A673 (cell line): ENCODE data around the gene HMOX1.

Experiments
- CTCF ChIP-seq: fragments of 300-800, 200-600 bp; sonication (generic); conservative IDR thresholded peaks from 2 replicates; pipeline ENCODE4 v1.5.1; 2017; ENCODE audit warnings: low read depth, mild to moderate bottlenecking, antibody characterized with exemption, low read length, moderate library complexity, mixed read lengths
- EZH2 ChIP-seq: fragments of 200-600 bp; sonication (generic); IDR thresholded peaks from 2 replicates; pipeline ENCODE4 v1.6.1; 2017; ENCODE audit warnings: borderline replicate concordance, low read depth, mild to moderate bottlenecking, mixed read lengths, antibody characterized with exemption, low read length; ENCODE audit not compliant: poor library complexity, severe bottlenecking

- TF ChIP-seq CTCF (no peak), EZH2 (no peak)
Observed at GRCh38 chr22:35442471-35442870, 61.6 kb downstream of the HMOX1 start.
